GM21825 (cell line): ENCODE data around the gene DAAM1.

Experiments used
- ATAC-seq: cut with Tn5 transposase; IDR thresholded peaks from one replicate; pipeline ENCODE4 v1.9.1; 2021; ENCODE audit warnings: mild to moderate bottlenecking, moderate library complexity; ENCODE audit not compliant: unreplicated experiment

DAAM1 gene

DNA sequence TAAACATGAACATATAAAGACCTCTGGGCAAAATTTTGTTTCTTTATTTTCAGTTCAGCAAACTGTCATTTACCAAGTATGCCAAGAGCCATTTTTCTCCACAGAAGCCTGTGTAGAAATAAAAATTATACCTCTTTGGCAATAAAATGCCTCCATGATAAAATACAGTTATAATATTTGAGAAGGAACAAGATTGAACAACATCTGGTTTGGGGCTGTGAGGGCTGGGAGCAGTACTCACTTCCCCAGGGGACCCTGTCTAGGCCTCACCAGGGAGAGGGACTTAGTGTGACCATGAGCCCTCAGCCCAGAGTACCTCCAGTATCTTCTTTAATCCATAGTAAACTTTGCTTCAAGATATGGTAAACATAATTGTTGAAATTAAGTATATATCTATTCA lies 65.1 kb downstream of the DAAM1 start:
- no peak for ATAC-seq

DNA sequence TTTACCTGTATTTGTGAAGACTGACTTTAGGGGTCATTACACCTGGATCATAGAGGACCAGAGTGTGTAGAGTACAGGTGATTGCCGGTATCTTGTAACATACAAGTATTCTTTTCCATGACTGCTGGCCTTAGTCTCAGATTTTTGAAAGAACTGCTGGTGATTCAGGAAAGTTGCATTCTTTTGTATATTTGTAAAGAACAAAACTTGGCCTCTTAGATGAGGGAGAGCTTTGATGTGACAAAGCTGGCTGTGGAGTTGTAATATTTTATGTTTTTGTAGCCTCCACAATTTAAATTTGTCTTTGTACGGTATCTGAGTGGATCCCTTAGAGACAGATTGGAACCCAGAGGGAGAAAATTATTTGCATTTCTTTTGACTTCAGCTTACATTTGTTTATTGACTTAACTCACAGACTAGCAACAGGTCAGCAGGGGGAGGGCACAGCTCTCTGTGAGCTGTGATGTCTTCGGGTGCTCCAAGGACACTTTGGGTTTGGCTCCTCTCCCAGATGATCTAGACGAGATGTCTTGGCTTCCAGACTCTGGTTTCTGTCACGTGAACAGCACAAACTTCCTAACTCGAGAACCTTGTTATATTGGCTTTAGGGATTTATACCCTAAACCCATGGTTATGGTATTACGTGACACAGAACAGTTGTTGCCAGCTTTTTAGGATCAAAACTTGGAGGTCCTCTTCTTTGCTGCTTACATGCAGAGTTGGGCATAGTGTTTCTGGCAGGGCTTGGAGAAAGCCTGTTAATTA lies 65.9 kb downstream of the DAAM1 start:
- no peak for ATAC-seq

DNA sequence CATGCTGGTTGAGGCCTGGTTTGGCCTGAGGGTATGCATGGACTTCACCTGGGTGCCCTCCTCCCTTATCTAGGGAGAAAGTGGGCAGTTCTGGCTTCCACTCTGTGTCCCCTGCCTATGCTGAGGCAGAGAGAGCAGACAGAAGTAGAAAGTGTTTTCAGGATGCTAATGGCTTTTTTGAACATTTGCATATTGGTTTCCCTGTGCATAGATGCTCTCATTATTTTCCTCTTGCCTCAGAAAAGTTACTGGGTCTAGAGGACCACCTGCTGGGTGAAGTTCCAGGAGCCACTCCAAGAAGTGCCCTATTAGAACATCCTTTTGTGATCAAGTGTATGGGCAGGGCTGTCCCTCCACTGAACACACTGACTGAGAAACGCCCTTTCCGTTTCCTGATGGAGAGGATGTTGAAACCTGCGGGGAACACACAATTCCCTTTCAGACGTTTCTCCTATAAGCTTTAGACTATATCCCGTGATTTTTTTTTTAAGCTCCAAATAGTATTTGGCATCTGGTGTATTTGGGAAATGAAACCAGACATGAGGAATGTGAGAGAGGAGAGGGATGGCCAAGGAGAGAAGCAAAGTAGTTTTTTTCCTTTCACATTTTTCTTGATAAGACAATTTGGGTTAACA lies 66.6 kb downstream of the DAAM1 start:
- peak; percentile 76 for ATAC-seq

DNA sequence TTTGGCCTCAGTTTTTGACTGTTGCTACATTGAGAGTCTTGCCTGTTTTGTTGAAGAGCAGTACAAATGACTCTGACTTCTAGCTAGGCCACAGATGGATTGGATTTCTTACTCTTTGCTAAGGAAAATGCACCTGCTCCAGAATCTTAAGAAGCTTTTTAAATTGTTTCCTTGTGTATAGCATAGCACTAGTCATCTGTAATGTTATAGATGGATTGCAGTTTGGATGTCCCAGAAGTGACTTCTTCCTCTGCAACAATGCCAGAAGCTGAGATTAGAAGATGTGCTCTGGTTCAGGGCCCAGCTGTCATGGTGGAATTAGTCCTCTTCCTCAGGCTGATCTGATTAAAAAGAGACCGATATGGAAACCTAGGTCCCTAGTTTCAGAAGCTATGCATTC lies 67.9 kb downstream of the DAAM1 start:
- ATAC-seq = no peak

DNA sequence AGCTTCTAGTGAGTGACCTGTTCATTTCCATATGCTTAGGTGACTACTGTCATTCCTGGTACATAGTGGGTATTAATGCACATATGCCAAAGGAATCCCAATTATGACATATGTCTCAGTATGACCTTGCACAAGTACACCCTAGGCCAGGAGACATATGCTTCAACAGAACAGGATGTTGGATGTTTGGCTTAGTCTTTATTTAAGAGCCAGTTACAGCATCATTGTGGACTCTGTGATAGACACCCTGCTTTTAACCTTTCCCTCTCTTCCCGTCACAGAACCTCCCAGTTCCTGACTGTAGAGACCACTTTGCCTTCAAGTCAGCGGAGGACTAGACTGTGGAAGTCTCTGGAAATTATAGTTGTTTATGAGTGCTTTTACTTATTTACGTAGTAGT lies 72.9 kb downstream of the DAAM1 start:
- ATAC-seq = no peak

DNA sequence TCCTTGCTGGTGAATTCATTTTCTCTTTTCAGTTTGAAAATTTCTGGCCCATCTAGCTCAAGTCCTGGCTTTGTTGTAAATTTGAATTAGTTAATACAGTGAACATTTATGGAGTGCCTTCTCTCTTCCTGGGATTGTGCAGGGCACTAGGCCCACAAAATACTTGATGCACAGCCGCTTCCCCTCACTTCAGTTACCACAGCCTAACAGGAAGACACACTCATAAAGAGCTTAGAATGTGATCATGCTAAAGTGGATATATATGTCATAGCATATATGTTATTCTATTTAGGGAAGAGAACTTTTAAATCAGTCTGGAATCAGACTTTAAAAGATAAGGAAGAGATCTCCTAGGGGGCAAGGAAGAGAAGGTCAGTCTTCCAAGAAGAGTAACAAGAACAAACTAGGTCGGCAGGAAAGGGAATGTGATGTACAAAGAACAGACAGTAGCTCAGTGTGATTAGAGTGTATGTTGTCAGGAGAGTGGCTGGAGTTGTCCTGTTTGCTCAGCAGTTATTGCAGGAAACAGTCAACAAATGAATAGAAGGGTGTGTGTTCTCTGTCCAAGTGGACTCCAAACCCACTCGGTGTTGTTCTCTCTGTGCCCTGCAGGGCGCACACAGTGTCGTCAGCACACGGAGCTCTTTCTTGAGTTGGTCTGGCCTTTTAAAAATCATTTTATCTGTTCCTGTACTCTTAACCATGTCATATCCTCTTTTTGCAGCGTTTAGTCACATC lies 74.4 kb downstream of the DAAM1 start:
- ATAC-seq = no peak

DNA sequence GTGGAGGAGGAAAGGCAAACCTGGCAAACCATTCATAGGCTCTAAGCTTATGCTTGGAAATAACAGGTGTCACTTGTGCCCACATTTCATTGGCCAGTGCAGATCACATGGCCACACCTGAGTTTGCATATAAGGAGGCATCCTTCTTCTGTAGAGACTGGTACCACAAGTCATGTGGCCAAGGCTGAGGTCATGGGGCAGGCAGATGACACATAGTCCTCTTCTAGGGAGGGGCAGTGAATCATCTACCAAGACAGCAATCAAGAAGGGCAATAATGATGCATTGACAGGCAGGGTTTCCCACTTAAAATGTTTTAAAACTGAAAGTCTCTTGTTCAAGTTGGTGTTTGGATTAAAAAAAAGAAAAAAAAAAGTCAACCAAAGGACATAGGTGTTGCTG lies 77.3 kb downstream of the DAAM1 start:
- no peak for ATAC-seq

DNA sequence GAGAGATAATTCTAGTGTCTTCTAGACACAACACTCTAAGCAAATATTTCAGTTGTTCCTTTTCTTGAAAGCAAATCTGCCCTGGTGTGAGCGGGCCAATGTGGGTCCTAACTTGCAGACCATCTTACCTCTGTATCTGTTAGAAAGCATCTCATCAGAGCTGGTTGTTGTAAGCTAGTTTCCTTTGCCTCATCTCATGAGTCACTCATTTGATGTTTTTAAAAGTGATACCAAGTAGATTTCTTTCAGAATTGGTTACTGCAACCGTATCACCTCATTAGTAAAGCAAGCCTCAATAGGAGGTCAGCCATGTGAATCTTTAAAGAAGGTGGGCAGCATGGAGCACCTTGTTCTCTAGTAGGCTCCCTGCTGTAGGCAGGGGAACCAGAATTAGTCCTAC lies 78.6 kb downstream of the DAAM1 start:
- no peak for ATAC-seq

DNA sequence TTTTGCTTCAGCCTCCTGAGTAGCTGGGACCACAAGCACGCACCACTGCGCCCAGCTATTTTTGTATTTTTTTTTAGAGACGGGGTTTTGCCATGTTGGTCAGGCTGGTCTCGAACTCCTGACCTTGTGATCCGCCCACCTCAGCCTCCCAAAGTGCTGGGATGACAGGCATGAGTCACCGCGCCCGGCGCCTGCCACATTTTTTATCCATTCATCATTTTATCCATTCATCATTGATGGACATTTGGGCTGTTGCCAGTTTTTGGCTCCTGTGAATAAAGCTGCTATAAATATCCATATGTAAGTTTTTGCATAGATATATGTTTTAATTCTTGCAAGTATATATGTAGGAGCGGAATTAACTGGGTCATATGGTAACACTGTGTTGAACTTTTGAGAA lies 79.5 kb downstream of the DAAM1 start:
- no peak for ATAC-seq

DNA sequence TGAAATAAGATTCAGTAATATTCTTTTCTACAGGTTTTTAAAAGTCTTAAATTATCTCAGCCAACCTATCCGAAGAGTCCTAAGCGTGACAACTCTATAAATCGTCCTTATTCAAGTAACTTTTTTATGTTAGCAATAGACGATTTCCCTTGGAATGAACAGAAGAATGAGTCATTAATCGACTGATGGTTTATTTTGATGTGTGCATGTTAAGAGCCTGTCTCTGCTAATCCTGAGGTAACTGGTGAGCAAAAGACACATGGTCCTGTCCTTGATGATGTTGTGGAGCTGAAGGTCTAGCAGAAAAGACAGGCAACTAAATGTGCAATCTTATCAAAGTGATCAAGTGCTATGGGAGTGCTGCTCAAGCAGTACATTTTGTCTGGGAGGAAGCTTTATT lies 80.4 kb downstream of the DAAM1 start:
- no peak for ATAC-seq

DNA sequence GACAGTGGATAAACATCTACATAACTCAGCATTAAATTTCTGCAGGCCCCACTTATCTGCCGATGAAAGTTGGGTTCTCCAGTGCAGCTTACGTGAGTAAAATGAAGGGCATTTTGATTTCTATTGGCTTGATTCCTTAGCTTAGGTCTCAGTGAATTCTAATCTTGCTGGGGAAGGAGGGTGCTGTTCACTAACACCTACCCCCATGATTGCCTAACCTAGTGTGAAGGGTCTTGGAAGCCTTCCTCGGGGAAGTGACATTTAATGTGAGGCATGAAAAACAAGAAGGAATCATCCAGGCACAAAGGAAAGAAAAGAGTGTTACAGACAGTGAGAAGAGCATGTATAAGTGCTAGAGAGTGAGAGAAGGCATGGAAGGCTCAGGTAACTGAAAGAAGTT lies 81.0 kb downstream of the DAAM1 start:
- ATAC-seq = no peak

DNA sequence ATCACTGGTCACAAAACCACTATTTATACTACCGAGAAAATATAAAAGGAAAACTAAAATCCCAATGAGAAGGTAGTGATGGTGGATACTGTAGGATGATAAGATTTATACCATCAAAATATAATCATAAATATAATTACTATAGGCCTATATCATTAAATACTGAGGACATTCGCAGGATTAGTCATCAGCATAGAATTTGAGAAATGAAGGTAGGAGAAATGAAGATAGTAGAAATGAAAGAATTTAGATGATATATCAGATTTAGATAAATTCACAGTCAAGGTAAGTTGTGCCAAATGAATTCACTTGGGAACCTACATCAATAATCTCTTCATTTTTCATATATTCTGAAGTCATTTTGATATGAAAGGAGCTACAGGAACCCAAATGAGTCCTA lies 82.8 kb downstream of the DAAM1 start:
- ATAC-seq = no peak

DNA sequence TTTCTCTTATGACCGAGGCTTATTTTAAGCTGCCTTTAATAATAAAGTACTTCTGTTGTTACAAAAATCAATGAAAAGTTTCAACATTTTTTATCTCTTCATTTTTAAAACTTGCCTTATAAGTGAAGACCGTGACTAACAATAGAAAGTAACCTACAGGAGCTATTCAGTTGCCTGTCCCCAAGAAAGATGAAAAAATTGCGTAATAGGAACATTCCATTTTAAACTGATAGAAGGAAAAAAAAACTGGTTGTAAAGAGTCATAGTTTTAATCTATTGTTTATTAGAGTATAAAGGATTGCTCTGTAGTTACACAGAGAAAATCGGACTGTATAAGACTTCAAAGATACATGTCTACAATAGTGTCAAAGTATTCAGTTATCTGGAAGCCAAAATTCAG lies 83.3 kb downstream of the DAAM1 start:
- ATAC-seq = no peak

DNA sequence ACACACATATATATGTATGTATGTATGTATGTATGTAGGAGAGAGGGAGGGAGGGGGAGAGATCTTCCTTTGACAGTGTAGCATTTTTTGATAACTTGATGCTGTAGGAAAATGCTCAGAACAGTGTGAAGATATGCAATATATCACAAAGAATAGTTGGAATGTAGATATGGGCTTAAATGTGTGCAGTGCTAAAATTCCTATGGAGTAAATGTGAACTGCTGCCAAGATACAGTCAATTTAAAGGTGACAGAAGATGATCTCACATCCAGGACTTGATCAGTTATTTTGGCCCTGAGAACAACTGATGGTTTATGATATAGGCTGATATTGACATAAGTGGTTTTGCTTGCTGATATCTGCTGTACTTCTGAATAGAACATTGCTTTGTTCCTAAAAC lies 84.2 kb downstream of the DAAM1 start:
- ATAC-seq = no peak

DNA sequence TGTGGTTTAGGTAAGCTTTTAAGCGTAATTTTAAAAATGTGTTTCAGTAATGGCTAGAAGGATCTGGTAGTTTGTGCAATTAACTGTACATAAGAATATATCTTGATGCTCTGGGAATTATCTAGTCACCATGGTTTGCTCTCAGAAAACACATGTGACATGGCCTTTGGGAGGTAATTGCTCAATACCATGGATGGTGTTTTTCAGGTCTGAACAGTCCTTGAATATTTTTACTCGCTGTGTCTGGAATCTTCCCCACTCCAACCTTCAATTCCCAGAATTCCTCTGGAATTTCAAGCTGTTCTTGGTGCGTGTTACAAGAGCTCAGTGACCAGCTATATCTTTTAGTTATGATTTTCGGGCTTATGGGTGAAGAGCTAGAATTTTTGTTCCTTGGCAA lies 85.3 kb downstream of the DAAM1 start:
- no peak for ATAC-seq

DNA sequence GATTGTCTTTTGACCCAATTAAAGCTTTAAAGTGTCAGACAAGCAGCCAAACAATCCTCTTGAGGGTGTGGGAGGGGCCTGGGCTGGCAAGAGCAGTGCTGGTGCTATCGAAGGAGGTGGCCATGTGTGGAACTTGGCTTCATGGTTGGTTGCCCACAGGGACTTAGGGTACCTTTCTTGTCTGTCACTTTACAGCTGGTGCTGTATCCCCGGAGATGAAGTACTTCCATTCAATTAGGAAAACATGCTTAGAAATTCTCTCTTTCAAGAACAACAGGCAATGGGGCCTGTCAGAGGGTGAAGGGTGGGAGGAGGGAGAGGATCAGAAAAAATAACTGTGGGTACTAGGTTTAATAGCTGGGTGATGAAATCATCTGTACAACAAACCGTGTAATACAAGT lies 86.5 kb downstream of the DAAM1 start:
- ATAC-seq = peak; percentile 56

DNA sequence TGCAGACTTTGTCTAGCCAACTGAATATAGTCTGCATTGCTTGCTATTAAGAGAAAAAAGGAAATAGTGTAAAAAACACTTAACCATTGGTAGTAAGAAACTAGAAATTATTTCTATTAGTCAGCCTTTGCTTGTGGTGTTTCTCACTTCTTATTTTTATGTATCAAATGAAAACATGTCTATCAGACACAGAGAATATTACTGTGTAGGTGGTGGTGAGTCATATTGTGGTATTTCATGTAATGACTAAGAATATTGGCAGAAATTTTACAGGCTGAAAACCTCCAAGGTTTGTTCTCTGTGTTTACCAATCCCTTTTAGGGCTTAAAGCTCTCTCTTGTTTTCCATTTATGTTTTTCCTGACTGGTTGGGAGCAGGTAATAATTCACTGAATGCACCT lies 87.2 kb downstream of the DAAM1 start:
- peak; percentile 81 for ATAC-seq

DNA sequence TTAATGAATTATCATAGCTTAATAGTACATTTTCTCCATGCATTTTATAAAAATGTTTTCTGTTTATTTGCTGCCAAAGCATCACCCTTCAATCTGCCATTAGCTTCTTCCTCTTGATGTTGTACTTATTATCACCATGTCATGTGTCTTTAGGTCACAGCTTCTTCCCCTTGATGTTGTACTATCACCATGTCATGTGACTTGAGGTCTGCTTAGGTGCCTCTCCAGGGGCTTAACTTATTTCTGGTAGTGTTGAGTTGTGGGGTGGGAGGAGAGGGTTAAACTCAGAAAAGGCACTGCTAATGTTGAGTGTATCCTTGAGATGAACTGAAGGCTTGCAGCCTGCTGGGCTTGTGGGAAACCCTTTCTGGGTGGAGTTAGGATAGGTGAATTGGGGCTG lies 87.8 kb downstream of the DAAM1 start:
- ATAC-seq = no peak

DNA sequence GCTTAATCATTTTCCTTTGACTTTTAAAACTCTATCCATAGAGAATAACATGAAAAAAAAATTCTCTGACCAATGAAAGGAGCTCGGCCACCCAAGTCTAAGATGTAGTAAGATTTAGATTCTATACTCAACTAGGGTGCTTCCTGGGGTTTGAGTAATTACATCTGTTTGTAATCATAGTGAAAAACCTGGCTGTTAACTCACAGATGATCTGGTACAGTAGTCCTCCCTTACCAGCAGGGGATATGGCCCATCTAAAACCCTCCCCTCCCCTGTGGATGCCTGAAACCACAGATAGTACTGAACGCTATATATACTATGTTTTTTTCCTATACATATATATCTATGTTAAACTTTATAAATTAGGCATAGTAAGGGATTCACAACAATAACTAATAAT lies 89.2 kb downstream of the DAAM1 start:
- ATAC-seq = no peak

DNA sequence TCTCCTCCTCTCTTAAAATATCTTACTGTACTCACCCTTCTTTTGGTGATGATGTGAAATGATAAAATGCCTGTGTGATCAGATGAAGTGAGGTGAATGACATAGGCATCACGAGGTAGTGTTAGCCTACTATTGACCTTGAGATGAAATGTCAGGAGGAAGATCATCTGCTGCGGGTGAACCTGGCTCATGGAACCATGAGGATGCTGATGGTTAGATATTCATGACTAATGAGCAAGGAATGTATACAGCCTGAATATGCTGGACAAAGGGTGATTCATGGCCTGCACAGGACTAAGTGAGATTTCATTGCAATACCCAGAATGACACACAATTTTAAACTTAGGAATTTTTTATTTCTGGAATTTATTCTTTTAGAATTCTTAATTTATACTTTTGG lies 89.6 kb downstream of the DAAM1 start:
- no peak for ATAC-seq

DNA sequence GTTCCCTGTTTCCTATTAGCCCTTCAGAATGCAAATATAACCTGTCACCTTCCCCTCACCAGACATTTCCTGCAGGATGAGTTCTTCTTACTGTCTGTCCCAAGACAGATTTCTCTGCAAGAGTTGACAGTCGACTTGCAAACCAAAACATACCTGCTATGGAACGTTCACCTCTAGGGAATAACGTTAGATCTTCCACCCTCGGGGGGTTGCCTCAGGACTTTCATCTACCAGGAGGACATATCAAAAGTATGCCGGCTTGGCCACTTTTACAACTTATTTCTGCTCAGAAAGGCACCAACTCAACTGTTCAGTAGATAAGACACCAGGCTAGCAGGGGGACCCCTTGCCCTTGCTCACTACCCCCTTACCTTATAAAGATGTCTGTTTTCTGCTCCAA lies 92.5 kb downstream of the DAAM1 start:
- ATAC-seq = no peak
